Aorta (tissue), 5 donors: ENCODE measurements around the gene AP2A2. TPM values are rescaled to one million over a fixed set of nuclear protein-coding genes. Genes with fewer than 3 reads are reported as not detected.

Experiments
- ATAC-seq: fragments of 200-7000 bp; cut with Tn5 transposase; one replicate; pipeline ENCODE4 v1.9.1; 2022; ENCODE audit warnings: moderate library complexity; ENCODE audit not compliant: low FRiP score
- DNase-seq, 2 donors: peaks; one replicate each; pipeline ENCODE4 v3.0.0-alpha.2; 2020
- H3K27ac ChIP-seq, 2 donors: one replicate each; pipeline ENCODE4 v1.5.1; 2013; ENCODE audit warnings: low read length in 2 of 2, mild to moderate bottlenecking in 2 of 2, moderate library complexity in 2 of 2, control low read depth in 1 of 2, inconsistent platforms in 1 of 2, low read depth in 1 of 2
- H3K27me3 ChIP-seq, 2 donors: one replicate each; pipeline ENCODE4 v1.6.1; 2013; ENCODE audit warnings: control low read depth in 1 of 2, low read length in 1 of 2, mild to moderate bottlenecking in 1 of 2, moderate library complexity in 1 of 2; ENCODE audit not compliant: insufficient read depth in 2 of 2, control insufficient read depth in 1 of 2
- H3K36me3 ChIP-seq, 2 donors: one replicate each; pipeline ENCODE4 v1.6.1; 2013; ENCODE audit warnings: control low read depth in 1 of 2, low read length in 1 of 2, mild to moderate bottlenecking in 1 of 2; ENCODE audit not compliant: insufficient read depth in 2 of 2, control insufficient read depth in 1 of 2
- H3K4me1 ChIP-seq, 2 donors: one replicate each; pipeline ENCODE4 v1.6.1; 2013; ENCODE audit warnings: low read length in 2 of 2, control low read depth in 1 of 2, mild to moderate bottlenecking in 1 of 2, moderate library complexity in 1 of 2; ENCODE audit not compliant: insufficient read depth in 2 of 2, control insufficient read depth in 1 of 2
- H3K4me3 ChIP-seq, 2 donors: one replicate each; pipeline ENCODE4 v1.5.1; 2013; ENCODE audit warnings: low read length in 2 of 2, control low read depth in 1 of 2, mild to moderate bottlenecking in 1 of 2
- H3K9me3 ChIP-seq: one replicate; pipeline ENCODE4 v1.6.1; 2013; ENCODE audit warnings: mild to moderate bottlenecking, low read length; ENCODE audit not compliant: control insufficient read depth
- WGBS, 2 donors: extraction: QIAGEN DNeasy Blood & Tissue Kit; methylation state at CpG; one replicate each; pipeline ENCODE4 v1.1.7; 2013; 5-methylcytosine and 5-hydroxymethylcytosine counted together
- intact Hi-C, 2 donors: fragments of 100-400 bp; cut with DNase I; formaldehyde crosslinking; loops; one replicate each; pipeline versions ENCODE4 v1.14.2 to v1.15.0; 2022
- long read RNA-seq, 2 donors: library from polyadenylated mRNA; unstranded; transcript quantifications; one replicate each; pipeline ENCODE4 v2.0.0, GENCODE V29; 2020 to 2021
- polyA plus RNA-seq, 2 donors: library from polyadenylated mRNA; stranded (reverse); fragments of 200-250 nt; gene quantifications; one replicate each; pipeline ENCODE4 v1.2.3, GENCODE V29; 2013
- total RNA-seq, 2 donors: library from RNA; stranded (reverse); fragmentation: NEBNext Ultra II Directional; extraction: Animal tissue kit (Norgen Biotek cat#: 25700); gene quantifications; one replicate each; pipeline ENCODE4 v1.2.1, GENCODE V29; 2021
- donor health status: healthy with polysubstance abuse.
- donor health status: Bipolar disorder and iron deficiency.
- donor health status: DM: no; HTN: no; CAD: no.
- donor health status: DM: no; HTN: no; CAD: no.
- donor health status: DM: yes; HTN: yes; CAD: no.

The AP2A2 gene
- 100 to 1,000 TPM in 1 of 2 donors, 10 to 100 TPM in 1; 93.3 to 147 TPM for total RNA-seq
- 10 to 100 TPM; 14.0 to 47.3 TPM for polyA plus RNA-seq
- long read RNA-seq, donor 1, full-length matches to known transcripts: 3 of 62 reads
- long read RNA-seq, donor 1, partial matches to known transcripts: 39 of 62 reads
- long read RNA-seq, donor 1, other reads (novel, unspliced or antisense): 20 of 62 reads
- long read RNA-seq, donor 2, full-length matches to known transcripts: 14 of 36 reads
- long read RNA-seq, donor 2, partial matches to known transcripts: 10 of 36 reads
- long read RNA-seq, donor 2, other reads (novel, unspliced or antisense): 12 of 36 reads

DNA sequence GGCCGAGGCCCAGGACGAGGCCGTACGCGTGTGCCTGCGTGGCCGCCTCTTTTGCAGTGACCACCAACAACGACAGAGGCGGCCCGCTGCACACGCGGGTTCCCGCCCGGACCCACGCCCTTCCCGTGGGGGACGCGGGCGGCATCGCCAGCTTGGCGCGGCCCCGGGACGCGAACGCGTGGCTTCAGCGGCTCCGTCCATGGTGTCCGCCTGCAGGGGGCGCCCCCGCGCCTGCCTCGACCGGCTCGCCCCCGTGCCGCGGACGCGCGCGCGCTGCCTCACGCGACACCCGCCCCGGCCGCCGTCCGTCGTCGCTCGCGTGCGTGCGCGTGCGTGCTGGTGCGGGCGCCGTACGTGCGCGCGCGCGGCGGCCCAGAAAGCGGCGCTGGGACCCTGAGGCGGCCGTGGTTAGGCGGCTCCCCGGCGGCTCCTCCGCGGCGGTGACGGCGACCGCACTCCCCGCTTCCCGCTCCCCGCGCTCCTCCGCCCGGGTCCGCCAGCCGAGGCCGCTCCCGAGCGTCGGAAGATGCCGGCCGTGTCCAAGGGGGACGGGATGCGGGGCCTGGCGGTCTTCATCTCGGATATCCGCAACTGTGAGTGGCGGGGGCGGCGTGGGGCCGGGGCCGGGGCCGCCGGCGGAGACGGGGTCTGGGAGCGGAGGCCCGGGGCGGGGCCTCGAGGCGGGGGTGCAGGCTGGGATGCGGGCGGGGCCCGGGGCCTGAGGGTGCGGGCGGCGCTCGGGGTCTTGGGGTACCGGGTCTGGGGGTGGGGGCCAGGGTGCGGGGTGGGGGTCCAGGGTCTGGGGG lies at the start of gene AP2A2:
AP2A2 (plus strand) TSS at position 375 of the 806 bp plus-strand sequence; CDS start at position 527, 152 bp downstream.
- no peaks in the 10 kb centered on the region for H3K36me3 ChIP-seq
- peak within 1 kb of the TSS; percentile 96 to 97 for H3K4me3 ChIP-seq
- no peaks in the 10 kb centered on the region for H3K4me1 ChIP-seq
- no peaks in the 10 kb centered on the region for H3K9me3 ChIP-seq
- intact Hi-C loops: loop anchor here (5.0 to 10.0 kb wide), 2 partner anchors 129 to 412 kb away; no protein-coding TSS in a partner anchor
- DNase-seq (peak; percentile 94 to 96), ATAC-seq (peak; percentile 91)
- peak within 1 kb of the TSS; percentile 7 to 62 for H3K27ac ChIP-seq
- H3K27me3 ChIP-seq: no peaks in the 10 kb centered on the region
- 4 to 5% methylated on average over 73 to 124 of the region's 124 CpGs for WGBS, 2 donors

DNA sequence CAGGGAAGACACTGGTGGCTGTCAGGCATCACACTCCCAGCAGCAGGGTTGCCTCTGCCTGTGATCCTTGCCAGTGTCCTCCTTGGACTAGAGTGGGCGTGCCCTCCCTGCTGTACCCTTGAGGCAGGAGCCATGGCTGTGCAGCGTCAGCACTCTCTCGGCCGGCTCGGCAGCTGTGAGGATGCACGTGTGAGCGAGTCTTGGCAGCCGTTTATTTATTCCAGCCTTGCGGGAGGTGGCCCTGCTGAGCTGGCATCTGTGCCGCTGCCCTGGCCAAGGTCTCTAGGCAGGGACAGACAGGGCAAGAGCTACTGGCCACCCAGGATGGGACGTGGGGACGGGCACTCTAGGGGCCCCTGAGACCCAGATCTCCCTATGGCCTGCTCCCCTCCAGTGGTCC lies 49.1 kb upstream of the AP2A2 start:
- intact Hi-C loops: no loop called here
- ATAC-seq (no peak), DNase-seq (no peak)
- no peak overlapping the region for H3K4me3 ChIP-seq
- no peaks in the 10 kb centered on the region for H3K9me3 ChIP-seq
- no peaks in the 10 kb centered on the region for H3K27me3 ChIP-seq
- 50 to 53% methylated on average over 12 of the region's 12 CpGs for WGBS, 2 donors
- H3K4me1 ChIP-seq: no peaks in the 10 kb centered on the region
- H3K36me3 ChIP-seq: no peaks in the 10 kb centered on the region
- no peak overlapping the region for H3K27ac ChIP-seq

DNA sequence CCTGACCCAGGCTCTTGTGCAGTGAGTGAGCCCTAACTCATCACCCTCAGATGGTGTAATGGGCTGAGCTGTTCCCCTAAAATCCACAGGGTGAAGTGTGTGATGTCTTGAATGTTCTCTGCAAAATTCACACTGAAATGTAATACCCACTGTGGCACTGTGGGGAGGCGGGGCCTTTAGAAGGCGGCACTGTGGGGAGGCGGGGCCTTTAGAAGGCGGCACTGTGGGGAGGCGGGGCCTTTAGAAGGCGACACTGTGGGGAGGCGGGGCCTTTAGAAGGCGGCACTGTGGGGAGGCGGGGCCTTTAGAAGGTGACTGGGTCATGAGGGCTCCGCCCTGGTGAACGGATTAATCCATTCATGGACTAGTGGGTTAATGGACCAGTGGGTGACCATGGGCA lies 48.1 kb upstream of the AP2A2 start:
- Histone ChIP-seq H3K4me1 (no peaks in the 10 kb centered on the region), H3K27ac (no peak overlapping the region), H3K36me3 (no peaks in the 10 kb centered on the region), H3K9me3 (no peaks in the 10 kb centered on the region), H3K27me3 (no peaks in the 10 kb centered on the region), H3K4me3 (no peak overlapping the region)
- DNase-seq (no peak), ATAC-seq (no peak)
- 87 to 90% methylated on average over 11 of the region's 11 CpGs for WGBS, 2 donors
- intact Hi-C loops: no loop called here

DNA sequence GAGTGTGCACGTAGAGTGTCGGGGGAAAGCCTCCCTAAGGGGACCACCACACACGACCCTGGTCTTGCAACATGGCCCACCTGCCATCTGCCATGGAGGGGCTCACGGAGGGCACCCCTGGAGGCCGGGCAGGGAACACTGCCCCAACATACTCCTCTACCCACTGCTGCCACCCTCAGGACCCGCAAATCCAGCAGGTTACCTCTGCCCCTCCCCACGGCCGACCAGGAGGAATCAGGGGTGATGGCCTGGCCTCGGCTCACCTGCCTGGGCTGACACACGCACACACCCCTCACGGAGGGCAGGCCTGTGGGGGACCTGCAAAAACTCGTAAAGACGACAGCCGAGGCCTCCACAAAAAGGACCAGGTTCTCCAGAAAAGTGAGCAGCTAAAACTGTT lies 45.2 kb upstream of the AP2A2 start:
- no peaks in the 10 kb centered on the region for H3K36me3 ChIP-seq
- DNase-seq: no peak
- intact Hi-C loops: no loop called here
- no peaks in the 10 kb centered on the region for H3K27me3 ChIP-seq
- WGBS, 2 donors: 84 to 87% methylated on average over 14 of the region's 14 CpGs
- no peak overlapping the region for H3K27ac ChIP-seq
- no peaks in the 10 kb centered on the region for H3K9me3 ChIP-seq
- no peak overlapping the region for H3K4me3 ChIP-seq
- H3K4me1 ChIP-seq: no peaks in the 10 kb centered on the region
- ATAC-seq: no peak

GRCh38 chr11:882596-882995 lies 43.1 kb upstream of the AP2A2 start:
- Histone ChIP-seq H3K36me3 (no peaks in the 10 kb centered on the region), H3K4me1 (no peaks in the 10 kb centered on the region)

GRCh38 chr11:883527-883926 lies 42.1 kb upstream of the AP2A2 start:
- no peaks in the 10 kb centered on the region for H3K9me3 ChIP-seq
- no peak overlapping the region for H3K27ac ChIP-seq
- 89 to 92% methylated on average over 10 of the region's 10 CpGs for WGBS, 2 donors
- H3K36me3 ChIP-seq: peaks cover 0 to 2% of the 10 kb centered on the region in 2 donors
- ATAC-seq (no peak), DNase-seq (no peak)
- no peaks in the 10 kb centered on the region for H3K4me1 ChIP-seq
- intact Hi-C loops: no loop called here
- no peak overlapping the region for H3K4me3 ChIP-seq
- no peaks in the 10 kb centered on the region for H3K27me3 ChIP-seq

More at GRCh38 chr11:882596-882995, 43.1 kb upstream of the AP2A2 start:
- no peak overlapping the region for H3K4me3 ChIP-seq
- 86 to 89% methylated on average over 14 of the region's 14 CpGs for WGBS, 2 donors
- no peaks in the 10 kb centered on the region for H3K9me3 ChIP-seq
- DNase-seq: no peak
- no peak for ATAC-seq
- H3K27ac ChIP-seq: no peak overlapping the region
- H3K27me3 ChIP-seq: no peaks in the 10 kb centered on the region
- intact Hi-C loops: no loop called here

- Histone ChIP-seq H3K4me3 (no peak overlapping the region), H3K9me3 (no peaks in the 10 kb centered on the region)
These were observed 41.0 kb upstream of the AP2A2 start for GRCh38 chr11:884578-885070.

DNA sequence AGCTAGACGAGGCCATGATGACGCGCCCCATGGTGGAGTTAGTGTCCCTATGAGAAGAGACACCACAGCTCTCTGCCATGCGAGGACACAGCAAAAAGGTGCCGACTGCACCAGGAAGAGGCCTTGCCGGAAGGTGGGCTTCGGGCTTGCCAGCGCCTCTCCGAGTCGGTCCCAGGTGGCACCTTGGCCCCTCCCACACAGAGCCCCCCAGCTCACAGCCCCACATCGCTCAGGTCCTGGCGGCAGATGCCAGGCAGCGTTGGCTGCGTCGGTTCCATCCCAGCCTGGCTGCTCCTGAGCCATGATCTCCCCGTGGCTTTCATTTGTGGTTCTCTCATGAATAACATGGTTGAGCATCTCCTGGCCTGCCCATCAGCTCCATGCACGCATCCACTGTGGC lies 39.1 kb upstream of the AP2A2 start:
- H3K4me1 ChIP-seq: no peaks in the 10 kb centered on the region
- H3K27me3 ChIP-seq: no peaks in the 10 kb centered on the region
- H3K36me3 ChIP-seq: peaks cover 0 to 2% of the 10 kb centered on the region in 2 donors
- H3K9me3 ChIP-seq: no peaks in the 10 kb centered on the region
- WGBS, 2 donors: 96 to 97% methylated on average over 17 of the region's 17 CpGs
- H3K27ac ChIP-seq: no peak overlapping the region
- no peak for ATAC-seq
- intact Hi-C loops: no loop called here
- H3K4me3 ChIP-seq: no peak overlapping the region
- DNase-seq: no peak

More at GRCh38 chr11:884578-885070, 41.0 kb upstream of the AP2A2 start:
- peaks cover 0 to 2% of the 10 kb centered on the region in 2 donors for H3K36me3 ChIP-seq
- ATAC-seq (peak; percentile 2), DNase-seq (no peak)
- no peaks in the 10 kb centered on the region for H3K4me1 ChIP-seq
- intact Hi-C loops: no loop called here
- no peak overlapping the region for H3K27ac ChIP-seq
- no peaks in the 10 kb centered on the region for H3K27me3 ChIP-seq
- WGBS, 2 donors: 85 to 88% methylated on average over 16 of the region's 16 CpGs
